Measurements from ENCODE around the gene GTPBP4.
A peak's percentile ranks its signal among the peaks of the same experiment; 100 is the strongest.

Gene GTPBP4

GRCh38 chr10:987870-988666 lies at the start of gene GTPBP4:
Gene GTPBP4 (plus strand): TSS chr10:988434. CDS start chr10:988480, 46 bp downstream.
- peak; percentile 92 to 93 for DNase-seq (ENCODE audit: low read depth in 2 of 2, low spot score in 1 of 2)

- DNase-seq (ENCODE audit: low read depth in 2 of 2, low spot score in 1 of 2) = no peak
These were observed 49.1 kb upstream of the GTPBP4 start for GRCh38 chr10:938941-939678.

GRCh38 chr10:943334-944033 lies 44.8 kb upstream of the GTPBP4 start:
- DNase-seq (ENCODE audit: low read depth in 2 of 2, low spot score in 1 of 2) = no peak

GRCh38 chr10:944034-944831 lies 44.0 kb upstream of the GTPBP4 start:
- DNase-seq (ENCODE audit: low read depth in 2 of 2, low spot score in 1 of 2) = peak in 1 of 2 donors; percentile 17

GRCh38 chr10:945778-946177 lies 42.5 kb upstream of the GTPBP4 start:
- no peak for DNase-seq (ENCODE audit: low read depth in 2 of 2, low spot score in 1 of 2)

GRCh38 chr10:947051-947450 lies 41.2 kb upstream of the GTPBP4 start:
- no peak for DNase-seq (ENCODE audit: low read depth in 2 of 2, low spot score in 1 of 2)

- DNase-seq (ENCODE audit: low read depth in 2 of 2, low spot score in 1 of 2) = no peak
These were observed 40.4 kb upstream of the GTPBP4 start for GRCh38 chr10:947881-948280.

- DNase-seq (ENCODE audit: low read depth in 2 of 2, low spot score in 1 of 2) = no peak
These were observed 39.9 kb upstream of the GTPBP4 start for GRCh38 chr10:948347-948746.

- DNase-seq (ENCODE audit: low read depth in 2 of 2, low spot score in 1 of 2) = no peak
These were observed 38.8 kb upstream of the GTPBP4 start for GRCh38 chr10:949446-949845.

- no peak for DNase-seq (ENCODE audit: low read depth in 2 of 2, low spot score in 1 of 2)
These were observed 34.4 kb upstream of the GTPBP4 start for GRCh38 chr10:953836-954235.

- DNase-seq (ENCODE audit: low read depth in 2 of 2, low spot score in 1 of 2) = no peak
These were observed 33.8 kb upstream of the GTPBP4 start for GRCh38 chr10:954396-954795.

GRCh38 chr10:955127-955819 lies 33.0 kb upstream of the GTPBP4 start:
- DNase-seq (ENCODE audit: low read depth in 2 of 2, low spot score in 1 of 2) = no peak

- no peak for DNase-seq (ENCODE audit: low read depth in 2 of 2, low spot score in 1 of 2)
These were observed 32.4 kb upstream of the GTPBP4 start for GRCh38 chr10:955820-956217.

- no peak for DNase-seq (ENCODE audit: low read depth in 2 of 2, low spot score in 1 of 2)
These were observed 30.1 kb upstream of the GTPBP4 start for GRCh38 chr10:958106-958505.

- no peak for DNase-seq (ENCODE audit: low read depth in 2 of 2, low spot score in 1 of 2)
These were observed 29.4 kb upstream of the GTPBP4 start for GRCh38 chr10:958856-959255.

GRCh38 chr10:962342-962741 lies 25.9 kb upstream of the GTPBP4 start:
- no peak for DNase-seq (ENCODE audit: low read depth in 2 of 2, low spot score in 1 of 2)

GRCh38 chr10:963186-963585 lies 25.0 kb upstream of the GTPBP4 start:
- no peak for DNase-seq (ENCODE audit: low read depth in 2 of 2, low spot score in 1 of 2)

GRCh38 chr10:963655-964054 lies 24.6 kb upstream of the GTPBP4 start:
- no peak for DNase-seq (ENCODE audit: low read depth in 2 of 2, low spot score in 1 of 2)

GRCh38 chr10:964321-964987 lies 23.8 kb upstream of the GTPBP4 start:
- DNase-seq (ENCODE audit: low read depth in 2 of 2, low spot score in 1 of 2) = no peak

GRCh38 chr10:964988-965417 lies 23.2 kb upstream of the GTPBP4 start:
- no peak for DNase-seq (ENCODE audit: low read depth in 2 of 2, low spot score in 1 of 2)
